Activated naive CD4-positive, alpha-beta T cell treated with anti-CD3 and anti-CD28 coated beads, Interleukin-2, amount 50 U/mL, for 16 hours (primary cell): ENCODE results near the gene USP32.
A peak's percentile ranks its signal among the peaks of the same experiment; 100 is the strongest.

Source experiments
- DNase-seq: peaks from one replicate; pipeline ENCODE4 v3.0.0-alpha.2; 2020

Gene USP32

DNA sequence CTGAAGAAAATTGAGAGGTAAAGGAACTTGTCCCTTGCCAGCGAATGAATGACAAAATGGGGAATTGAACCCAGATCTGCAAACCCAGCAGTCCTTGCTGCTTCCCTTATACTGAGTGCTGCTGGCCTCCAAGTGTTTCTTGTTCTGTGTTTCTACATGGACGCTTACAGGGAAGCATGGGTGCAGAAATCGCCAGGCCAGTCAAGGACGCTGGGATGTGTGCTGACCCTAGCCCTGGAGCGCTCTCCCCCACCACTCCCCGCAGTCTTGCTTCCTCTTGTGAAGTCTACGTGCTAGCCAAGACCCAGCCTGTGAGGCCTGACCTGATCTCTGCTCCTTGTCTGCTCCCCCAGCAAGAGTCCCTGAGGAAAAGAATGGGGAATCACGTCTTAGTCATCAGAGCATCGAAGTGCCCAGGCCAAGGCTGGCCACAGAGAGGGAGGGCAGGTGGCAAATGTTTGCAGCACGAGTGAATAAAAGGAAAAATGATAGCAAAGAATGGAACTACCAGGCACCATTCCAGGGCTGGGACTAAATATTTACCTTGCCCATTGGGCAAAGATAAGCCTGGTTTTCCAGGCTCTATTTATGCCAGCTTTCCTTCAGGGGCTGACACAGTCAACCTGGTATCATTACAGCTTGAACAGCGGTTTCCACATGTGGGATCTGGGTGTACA, 224.7 kb downstream of the USP32 start:
- no peak for DNase-seq

DNA sequence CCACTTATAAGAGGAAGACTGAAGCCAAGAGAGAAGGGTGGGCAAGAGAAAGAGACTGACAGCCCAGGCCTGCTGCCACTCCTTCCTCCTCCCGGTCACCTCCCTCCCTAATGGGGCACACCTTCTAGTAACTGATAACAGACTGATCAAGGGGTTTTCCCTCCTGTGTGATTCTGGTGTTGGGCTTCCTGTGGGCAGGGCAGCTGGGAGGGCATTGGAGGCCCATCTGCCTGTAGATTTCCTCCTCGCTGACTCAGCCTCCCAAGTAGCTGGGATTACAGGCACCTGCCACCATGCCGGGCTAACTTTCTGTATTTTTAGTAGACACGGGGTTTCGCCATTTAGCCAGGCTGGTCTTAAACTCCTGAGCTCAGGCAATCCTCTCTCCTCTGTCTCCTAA, 226.0 kb downstream of the USP32 start:
- no peak for DNase-seq

DNA sequence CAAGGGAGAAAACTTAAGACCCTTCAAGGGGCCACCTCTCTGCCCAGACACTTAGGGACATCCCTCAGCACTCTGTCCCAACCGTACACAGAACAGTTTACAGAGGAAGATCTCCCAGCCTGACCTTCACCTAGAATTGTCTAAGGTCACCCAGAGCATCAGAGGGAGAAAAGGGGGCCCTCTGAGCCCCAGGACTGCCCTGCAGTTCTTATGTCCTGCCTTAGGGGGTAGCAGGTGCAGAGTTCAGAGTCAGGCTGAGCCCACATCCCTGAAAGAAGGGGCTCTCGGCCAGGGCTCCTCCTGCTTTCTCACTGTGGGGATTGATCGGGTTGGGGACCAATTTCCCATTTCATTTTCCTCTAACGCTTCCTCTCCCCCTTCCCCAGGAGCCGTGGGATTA, 226.7 kb downstream of the USP32 start:
- no peak for DNase-seq

DNA sequence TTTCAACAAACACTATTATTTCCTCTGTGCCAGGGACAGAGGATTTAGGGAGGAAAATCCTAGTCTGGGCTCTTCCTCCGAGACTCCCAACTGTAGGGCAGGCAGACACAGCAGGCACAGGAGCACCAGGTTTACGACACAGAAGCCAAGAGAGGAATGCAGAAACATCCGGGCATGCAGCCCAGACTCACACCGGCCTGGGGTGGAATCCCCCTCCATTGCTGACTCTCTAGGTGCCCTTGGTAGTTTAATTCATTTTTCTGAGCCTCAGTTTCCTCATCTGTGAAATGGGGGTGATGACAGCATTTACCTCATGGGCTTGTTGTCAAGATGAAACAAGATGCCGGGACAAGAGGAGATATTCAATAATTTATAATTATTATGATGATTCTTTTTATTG, 227.2 kb downstream of the USP32 start:
- DNase-seq, result no peak

DNA sequence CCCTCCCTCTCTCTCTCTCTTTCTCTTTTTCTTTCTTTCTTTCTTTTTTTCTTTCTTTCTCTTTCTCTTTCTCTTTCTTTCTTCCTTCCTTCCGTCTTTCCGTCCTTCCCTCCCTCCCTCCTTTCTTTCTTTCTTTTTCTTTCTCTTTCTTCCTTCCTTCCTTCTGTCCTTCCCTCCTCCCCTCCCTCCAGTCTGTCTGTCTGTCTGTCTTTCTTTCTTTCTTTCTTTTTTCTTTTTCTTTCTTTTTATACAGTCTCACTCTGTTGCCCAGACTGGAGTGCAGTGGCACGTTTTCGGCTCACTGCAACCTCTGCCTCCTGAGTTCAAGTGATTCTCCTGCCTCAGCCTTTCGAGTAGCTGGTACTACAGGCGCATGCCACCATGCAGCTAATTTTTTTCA, 227.8 kb downstream of the USP32 start:
- DNase-seq, result no peak

DNA sequence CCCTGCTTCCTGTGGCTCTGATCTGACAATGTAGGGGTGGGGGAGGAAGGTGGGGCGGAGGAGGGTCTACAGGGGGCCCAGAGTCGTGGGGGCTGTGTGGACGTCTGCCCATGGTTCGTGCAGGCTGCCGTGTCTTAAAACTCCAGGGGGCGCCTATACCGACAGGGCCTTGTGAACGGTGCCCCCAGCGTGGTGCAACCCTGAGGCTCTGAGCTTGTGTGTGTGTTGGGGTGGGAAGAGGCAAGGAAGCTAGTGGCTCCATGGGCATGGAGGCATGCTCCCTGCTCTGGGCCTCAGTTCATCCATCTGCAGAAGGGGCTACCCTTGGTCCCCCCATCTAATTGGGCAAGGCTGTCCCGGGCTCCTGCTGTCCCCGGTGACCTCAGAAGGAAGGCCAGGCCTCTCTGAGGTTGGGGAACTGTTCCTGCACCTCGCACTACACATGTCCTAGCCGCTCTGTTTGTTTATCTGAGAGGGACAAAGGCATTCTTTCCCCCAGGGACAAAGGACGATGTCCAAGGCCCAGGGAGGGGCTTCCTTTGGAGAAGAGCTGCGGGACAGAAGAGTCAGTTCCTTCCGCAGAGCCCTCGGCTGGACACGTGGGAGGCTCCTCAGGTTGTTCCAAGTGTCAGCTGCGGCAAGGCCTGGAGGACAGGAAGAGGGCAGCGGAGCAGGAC, 228.7 kb downstream of the USP32 start:
- DNase-seq, result no peak

DNA sequence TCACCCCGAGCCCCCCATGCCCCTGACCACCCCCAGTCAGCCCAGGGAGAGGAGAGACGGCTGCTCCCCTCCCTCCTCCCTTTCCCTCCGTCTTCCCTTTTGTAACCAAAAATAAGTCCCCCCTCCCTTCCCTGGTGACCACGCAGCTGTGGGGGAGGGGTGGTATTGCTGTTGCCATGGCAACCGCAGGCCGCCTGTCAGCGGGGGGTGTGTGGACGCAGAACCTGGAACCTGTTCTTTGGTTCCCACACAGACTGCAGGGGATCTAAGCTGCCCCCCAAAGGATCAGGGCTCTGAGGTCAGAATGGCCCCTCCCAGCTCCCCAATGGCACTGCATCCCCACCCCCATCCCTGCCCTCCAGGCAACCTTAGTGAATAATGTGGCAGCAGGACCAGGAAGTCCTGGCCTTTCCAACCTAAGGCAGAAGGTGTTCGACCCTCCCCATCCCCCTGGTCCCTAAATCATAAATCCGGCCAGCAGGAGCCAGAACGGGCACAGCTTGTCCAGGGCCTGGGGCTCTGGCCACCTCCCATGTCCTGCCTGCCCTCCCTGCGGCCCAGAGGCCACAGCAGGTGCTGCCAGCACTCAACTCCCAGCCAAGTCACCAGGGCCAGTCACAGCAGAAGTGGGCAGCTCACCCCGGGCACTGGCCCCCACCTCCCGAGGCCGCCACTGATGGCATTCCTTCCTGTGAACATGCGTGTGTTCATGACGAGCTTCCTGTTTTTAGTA, 230.2 kb downstream of the USP32 start:
- no peak for DNase-seq

DNA sequence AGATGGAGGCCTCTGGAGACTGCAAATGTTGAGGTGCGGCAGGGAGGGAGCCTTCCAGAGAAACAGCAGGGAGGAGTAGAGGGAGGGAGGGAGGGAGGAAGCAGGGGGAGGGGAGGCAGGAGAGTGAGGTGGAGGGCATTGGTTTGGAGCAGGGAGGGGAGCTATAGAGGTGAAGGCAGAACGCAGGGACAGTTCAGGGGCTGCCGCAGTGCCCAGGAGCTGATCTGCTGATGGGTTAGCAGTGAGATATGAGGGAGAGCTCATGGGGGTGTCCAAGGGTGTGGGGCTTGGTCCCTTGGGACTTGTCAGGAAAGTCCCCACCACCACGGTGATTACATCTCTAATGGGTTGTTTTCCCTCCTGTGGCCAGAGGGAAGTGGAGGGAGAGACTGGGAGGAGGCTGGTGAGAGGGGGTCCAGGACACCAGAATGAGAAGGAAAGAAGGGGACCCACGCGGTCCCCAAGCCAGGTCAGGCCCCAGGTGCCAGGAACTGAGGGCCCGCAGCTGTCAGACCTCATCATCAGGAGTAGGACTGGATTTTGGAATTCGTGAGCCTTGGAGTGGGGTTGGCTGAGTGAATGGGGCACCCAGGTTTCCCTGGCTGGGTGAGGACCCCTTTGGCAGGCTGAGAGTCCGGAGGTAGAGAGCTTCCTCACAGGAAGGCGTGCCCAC, 231.0 kb downstream of the USP32 start:
- no peak for DNase-seq

DNA sequence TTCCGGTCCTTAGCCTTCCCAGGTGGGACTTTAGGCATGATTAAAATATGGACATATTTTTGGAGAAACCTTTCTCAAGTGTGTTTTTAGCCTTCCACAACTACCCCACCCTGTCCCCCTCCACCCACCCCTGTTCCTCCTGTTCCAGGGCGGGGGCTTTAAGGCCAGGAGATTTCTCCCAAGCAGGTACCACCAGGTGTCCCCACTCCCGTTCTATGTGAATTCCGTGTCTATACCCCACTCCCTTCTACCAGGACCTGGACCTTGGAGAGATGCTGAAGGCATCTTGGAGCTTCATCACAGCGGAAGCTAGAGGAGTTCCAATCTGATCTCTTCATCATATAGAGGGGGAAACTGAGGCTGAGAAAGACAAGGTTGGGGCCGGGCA, 232.5 kb downstream of the USP32 start:
- DNase-seq, result no peak

DNA sequence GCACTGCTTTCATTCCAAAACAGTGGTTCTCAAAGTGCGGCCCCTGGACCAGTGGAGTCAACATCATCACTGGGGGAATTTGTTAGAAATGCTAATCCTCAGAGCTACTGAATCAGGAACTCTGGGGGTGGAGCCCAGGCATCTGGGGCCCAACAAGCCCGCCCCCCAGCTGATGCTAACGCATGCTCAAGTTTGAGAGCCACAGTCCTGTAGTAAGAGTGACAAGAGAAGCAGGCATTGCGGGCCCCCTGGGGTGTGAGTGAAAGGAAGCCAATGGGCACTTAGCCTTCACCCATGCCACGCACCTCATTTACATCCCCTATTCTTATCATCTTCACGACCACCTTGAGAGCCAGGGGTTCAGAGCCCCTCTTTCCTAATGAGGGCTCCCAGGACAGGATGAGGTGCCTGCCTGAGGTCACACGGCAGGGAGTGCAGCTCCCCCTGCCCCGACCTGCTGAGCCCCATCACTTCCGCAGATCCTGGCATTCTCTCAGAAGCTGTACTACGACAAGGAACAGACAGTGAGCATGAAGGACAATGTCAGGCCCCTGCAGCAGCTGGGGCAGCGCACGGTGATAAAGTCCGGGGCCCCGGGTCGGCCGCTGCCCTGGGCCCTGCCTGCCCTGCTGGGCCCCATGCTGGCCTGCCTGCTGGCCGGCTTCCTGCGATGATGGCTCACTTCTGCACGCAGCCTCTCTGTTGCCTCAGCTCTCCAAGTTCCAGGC, 233.0 kb downstream of the USP32 start:
- DNase-seq, result no peak

DNA sequence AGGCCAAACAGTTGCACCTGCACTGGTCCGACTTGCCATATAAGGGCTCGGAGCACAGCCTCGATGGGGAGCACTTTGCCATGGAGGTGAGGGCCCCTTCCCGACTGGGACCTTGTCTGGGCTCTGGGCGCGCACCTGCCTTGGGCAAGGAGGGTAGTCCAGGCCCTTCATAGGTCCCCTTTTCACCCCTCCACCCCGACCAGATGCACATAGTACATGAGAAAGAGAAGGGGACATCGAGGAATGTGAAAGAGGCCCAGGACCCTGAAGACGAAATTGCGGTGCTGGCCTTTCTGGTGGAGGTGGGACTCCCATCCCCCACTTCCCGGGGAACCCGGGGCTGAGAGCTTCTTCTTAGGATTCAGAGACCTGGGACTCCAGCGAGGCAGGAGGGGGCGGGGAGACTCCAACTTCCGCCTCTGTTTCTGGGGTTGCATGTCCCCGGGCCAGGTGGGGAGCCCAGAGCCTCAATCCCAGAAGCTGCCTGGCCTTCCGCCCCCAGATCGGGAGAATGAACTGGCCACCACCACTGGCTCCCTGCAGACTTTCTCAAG, 234.4 kb downstream of the USP32 start:
- DNase-seq, result no peak

DNA sequence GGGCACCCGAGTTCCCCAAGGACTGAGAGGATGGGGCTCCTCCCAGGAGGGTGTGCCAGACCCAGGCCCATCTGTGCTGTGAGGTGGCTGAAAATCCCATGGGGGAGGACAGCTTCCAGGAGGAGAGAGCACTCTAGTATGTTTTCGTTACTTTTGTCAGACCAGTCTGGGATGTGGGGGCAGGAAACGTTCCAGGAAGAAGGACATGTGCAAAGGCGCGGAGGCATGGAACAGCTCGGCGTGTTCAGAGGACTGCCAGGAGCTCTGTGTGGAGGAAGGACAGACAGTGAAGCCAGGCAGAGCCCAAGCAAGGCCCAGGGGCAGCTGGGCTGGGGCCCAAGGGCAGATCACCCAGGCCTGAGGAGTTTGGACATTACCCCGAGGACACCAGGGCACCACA, 235.2 kb downstream of the USP32 start:
- no peak for DNase-seq

DNA sequence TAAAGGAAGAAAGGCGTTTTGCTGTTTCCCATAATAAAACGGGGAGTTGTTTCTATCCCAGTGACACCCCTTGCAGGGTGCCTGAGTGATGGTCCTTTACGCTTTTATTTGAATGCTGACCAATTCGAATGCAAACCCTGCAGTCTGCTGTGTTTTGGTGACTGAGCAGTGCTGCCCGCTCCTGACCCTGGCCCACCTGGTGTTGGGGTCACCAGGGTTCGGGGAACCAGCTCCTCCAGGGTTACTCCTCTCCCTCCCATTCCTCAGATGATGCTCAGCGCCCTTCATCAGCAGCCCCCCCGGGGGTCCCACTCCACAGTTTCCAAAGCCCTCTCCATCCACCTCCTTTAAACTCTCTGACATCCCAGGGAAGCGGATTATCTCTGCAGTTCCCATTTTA, 236.1 kb downstream of the USP32 start:
- no peak for DNase-seq

DNA sequence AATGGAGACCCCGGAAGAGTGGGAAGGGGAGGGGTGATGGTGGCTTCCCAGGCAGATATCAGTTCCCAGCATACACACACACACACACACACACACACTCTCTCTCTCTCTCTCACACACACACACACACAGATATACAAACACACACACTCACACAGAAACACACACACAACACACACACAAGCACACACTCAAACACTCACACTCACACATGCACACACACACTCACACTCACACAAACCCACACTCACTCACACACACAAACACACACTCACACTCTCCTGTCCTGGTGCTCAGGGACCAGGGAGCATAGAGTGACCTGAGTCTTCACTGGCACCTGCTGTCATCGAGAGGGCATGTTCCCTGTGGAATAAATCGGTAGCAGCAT, 236.5 kb downstream of the USP32 start:
- no peak for DNase-seq

DNA sequence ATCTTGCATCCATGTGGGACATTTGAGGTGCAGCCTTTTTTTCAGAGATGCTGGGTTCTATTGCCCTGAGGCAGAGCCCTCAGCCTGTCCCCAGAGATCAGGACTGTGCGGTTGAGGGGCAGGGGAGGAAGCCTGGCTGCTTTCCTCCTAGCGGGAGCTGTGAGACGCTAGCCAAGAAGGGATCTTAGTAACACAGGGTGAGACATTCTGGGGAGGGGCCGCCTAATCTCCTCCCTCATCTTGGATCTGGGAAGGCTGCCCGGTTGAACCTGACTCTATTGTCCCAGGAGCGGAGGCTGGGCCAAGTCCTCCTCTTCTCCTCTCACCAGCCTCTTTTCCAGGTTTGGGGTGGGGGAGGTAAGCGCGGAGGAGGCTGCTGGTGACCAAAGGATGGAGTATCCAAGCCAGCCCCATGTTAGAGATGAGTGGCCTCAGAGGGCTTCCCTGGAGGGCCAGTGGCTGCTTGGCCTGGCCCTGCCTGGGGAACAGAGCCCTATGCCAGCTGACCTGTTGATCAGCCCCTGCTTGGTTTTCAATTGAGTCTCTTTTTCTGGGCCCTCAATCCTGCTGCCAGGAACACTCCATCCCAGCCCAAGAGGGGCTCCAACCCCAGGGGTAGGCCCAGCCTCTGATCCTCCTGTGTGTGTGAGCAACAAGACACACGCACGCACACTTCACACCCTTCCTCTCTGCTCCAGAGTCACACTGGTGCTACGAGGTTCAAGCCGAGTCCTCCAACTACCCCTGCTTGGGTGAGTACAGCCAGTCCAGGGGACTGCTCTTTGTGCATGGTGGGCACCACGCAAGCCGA, 237.1 kb downstream of the USP32 start:
- DNase-seq, result no peak

DNA sequence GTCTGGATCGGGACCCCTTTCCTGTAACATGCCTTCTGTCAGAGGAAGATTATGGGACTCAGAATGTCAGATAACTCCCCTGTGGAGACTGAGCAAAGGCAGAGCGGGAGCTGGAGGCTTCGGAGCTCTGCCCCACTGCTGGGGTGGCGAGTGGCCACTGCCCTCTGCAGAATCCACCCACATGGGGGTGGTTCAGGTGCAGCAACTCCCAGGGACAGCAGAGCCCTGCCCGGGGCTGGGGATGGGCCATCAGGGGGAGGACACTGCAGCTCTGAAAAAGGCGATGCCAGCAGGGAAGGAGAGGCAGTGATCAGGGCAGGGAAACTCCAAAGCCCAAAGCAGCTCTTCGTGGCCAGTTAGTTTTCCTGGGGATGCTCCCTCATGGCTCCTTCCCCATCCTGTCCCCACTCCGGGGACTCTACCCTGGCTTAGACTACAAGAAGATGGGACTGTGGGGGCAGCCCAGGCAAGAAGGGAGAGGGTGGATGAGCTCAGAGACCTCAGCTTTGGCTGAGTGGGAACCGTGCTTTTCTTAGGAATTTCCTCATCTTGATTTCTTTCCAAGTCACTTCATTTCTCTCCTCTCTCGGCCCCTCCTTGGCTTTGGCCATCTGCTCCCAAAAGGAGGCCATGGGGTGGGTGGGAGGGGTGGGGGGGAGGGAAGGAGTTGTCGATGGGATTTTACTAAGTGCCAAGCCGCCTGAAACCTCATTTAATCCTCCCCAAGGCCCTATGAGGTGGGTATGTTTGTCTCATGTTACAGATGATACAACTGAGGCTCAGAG, 238.1 kb downstream of the USP32 start:
- DNase-seq, result peak; percentile 1

DNA sequence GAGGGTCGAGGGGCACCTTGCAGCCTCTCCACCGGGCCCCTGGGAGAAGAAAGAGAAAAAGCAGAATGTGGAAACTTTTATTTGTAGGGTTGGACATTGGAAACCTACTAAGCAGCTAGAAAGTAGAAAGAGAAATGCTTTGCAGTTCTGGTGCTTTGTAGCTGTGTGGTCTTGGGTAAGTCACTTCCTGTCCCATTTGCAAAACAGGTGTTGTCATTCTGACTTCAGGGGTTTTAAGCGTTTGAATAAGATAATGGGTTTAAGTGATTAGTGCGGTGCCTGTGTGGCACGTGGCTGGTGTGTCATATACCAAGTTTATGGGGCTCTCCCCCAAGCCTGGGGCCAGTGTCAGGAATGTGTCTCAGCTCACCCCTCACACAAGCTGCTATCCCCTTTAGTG, 240.6 kb downstream of the USP32 start:
- no peak for DNase-seq

DNA sequence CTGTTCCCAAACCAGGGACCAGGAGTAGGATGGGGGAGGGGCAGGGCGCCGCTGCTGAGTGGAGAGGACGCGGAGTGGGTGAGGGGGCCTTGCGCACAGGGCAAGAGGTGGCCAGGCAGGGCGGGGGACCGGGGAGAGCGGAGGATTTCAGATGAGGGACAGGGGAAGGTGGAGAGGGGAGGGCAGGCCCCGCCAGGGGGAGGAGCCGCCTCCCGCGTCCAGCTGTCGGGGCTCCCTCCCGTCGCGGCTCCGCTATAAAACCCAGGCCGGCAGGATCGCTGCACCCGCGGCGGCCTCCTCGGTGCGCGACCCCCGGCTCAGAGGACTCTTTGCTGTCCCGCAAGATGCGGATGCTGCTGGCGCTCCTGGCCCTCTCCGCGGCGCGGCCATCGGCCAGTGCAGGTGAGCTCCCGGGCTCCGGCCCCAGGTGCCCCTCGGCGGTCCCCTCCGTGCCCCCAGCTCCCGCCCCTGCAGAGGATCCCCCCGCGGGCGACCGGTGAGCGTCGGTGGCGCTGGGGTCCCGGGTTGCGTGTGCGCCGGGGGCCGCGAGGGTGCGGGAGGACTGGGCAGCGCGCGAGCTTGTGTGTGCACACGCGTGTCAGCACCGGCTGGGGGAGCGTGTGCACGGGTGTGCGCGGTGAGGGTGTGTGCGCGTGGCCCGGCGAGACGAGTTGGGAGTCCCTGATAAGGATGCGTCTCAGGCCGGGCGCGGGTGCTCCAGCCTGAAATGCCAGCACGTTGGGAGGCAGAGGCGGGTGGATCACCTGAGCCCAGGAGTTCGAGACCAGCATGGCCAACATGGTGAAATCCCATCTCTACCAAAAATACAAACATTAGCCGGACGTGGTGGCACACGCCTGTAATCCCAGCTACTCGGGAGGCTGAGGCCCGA, 242.0 kb downstream of the USP32 start, which contains the start of gene CA4:
CA4 (plus strand) TSS at position 283 of the 892 bp plus-strand sequence; CDS start at position 345, 62 bp downstream.
- DNase-seq, result no peak

DNA sequence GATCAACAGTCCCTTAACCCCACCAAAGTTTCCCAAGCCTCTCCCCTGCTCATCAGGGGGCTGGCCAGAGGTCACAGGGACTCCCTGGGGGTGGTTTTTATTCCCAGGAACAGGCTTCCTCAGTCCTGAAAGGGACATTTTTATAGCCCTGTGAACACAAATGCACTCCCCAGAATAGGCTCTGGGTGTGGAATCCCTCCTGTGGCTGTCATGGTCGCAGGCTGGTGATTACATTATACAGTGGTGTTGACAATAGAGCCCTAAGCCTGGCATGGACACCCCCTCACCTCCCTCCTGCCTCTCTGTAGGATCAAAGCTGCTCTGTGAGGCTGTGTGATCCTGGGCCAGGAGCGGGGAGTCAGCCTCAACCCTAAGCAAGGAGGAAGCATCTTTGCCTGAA, 243.6 kb downstream of the USP32 start:
- DNase-seq, result no peak
